Caco-2 (cell line): ENCODE results near the gene PLAAT3. TPM values are rescaled to one million over a fixed set of nuclear protein-coding genes. Genes with fewer than 3 reads are reported as not detected.
"Not testable (repeated sequence)": the region's sequence is repeated elsewhere in the genome, so short reads cannot be mapped to it uniquely, and the experiment has no call there.

Source experiments
- BruUV-seq: library from RNA; stranded (reverse); fragments of 400-500 nt; replicated peaks from 2 replicates; lab custom pipeline; 2021; lab: Mats Ljungman, UMichigan
- CTCF ChIA-PET: fragments of 300-600 bp; sonication (Branson Sonifier 250); formaldehyde crosslinking; loops from one replicate; lab custom pipeline; 2022; ENCODE audit warnings: antibody characterized with exemption; lab: Charles Lee
- POLR2A ChIA-PET: fragments of 300-600 bp; sonication (Branson Sonifier 250); formaldehyde crosslinking; loops from one replicate; lab custom pipeline; 2022; ENCODE audit warnings: antibody characterized with exemption; lab: Charles Lee
- DNase-seq, 2 experiments: peaks; one replicate each; pipeline versions ENCODE4 v3.0.0 to v3.0.0-alpha.2; 2020 to 2022
- H3K27me3 ChIP-seq: replicated peaks from 2 replicates; pipeline ENCODE4 v1.6.0; 2011; ENCODE audit warnings: low read length; ENCODE audit not compliant: control insufficient read depth, insufficient read depth
- H3K36me3 ChIP-seq: 2 replicates; pipeline ENCODE4 v1.5.1; 2011; ENCODE audit warnings: low read length; ENCODE audit not compliant: control insufficient read depth, insufficient read depth
- H3K4me1 ChIP-seq: fragments of 250-450 bp; sonication (Bioruptor Pico); 2 replicates; pipeline ENCODE4 v1.5.1; 2020; ENCODE audit warnings: mild to moderate bottlenecking
- H3K4me3 ChIP-seq: 2 replicates; pipeline ENCODE4 v1.5.1; 2011; ENCODE audit warnings: low read depth, mild to moderate bottlenecking, control low read depth, low read length
- H3K9me3 ChIP-seq: fragments of 250-450 bp; sonication (Bioruptor Pico); 2 replicates; pipeline ENCODE4 v1.5.1; 2020; ENCODE audit warnings: mild to moderate bottlenecking, moderate library complexity
- H3K27ac Mint-ChIP-seq: one replicate; pipeline ENCODE4 v1.8.0; 2022; ENCODE audit warnings: mixed read lengths; ENCODE audit not compliant: unreplicated experiment
- H3K27me3 Mint-ChIP-seq: one replicate; pipeline ENCODE4 v1.8.0; 2022; ENCODE audit warnings: mixed read lengths; ENCODE audit not compliant: insufficient read depth, unreplicated experiment
- H3K36me3 Mint-ChIP-seq: one replicate; pipeline ENCODE4 v1.8.0; 2022; ENCODE audit warnings: mild to moderate bottlenecking, mixed read lengths; ENCODE audit not compliant: insufficient read depth, unreplicated experiment
- H3K4me1 Mint-ChIP-seq: one replicate; pipeline ENCODE4 v1.8.0; 2022; ENCODE audit warnings: low read depth, mixed read lengths; ENCODE audit not compliant: unreplicated experiment
- H3K4me3 Mint-ChIP-seq: one replicate; pipeline ENCODE4 v1.8.0; 2022; ENCODE audit warnings: mild to moderate bottlenecking, moderate library complexity, mixed read lengths; ENCODE audit not compliant: unreplicated experiment
- H3K9me3 Mint-ChIP-seq: one replicate; pipeline ENCODE4 v1.8.0; 2022; ENCODE audit warnings: mixed read lengths; ENCODE audit not compliant: unreplicated experiment
- intact Hi-C: fragments of 100-400 bp; cut with micrococcal nuclease; formaldehyde crosslinking; loops from one replicate; pipeline ENCODE4 v1.10.0; 2022; ENCODE audit not compliant: unreplicated experiment
- total RNA-seq: library from RNA; stranded (reverse); gene quantifications from 2 replicates; pipeline ENCODE4 v1.2.3, GENCODE V29; 2022
- TF ChIP-seq, protein P1 (sequence below), 2 experiments: fragments of 200-600 bp in 1 of 2; IDR thresholded peaks; 1 replicate in 1 of 2; 2 replicates in 1 of 2; pipeline versions ENCODE4 v1.5.1 to v1.8.0; 2011 to 2022; ENCODE audit warnings: antibody characterized with exemption in 1 of 2, control low read depth in 1 of 2, inconsistent platforms in 1 of 2, low read depth in 1 of 2, low read length in 1 of 2, mild to moderate bottlenecking in 1 of 2, moderate library complexity in 1 of 2; ENCODE audit not compliant: insufficient read depth in 1 of 2, severe bottlenecking in 1 of 2, unreplicated experiment in 1 of 2

The PLAAT3 gene
- total RNA-seq, 1 experiment from 2014 or later: 57.9 TPM

DNA sequence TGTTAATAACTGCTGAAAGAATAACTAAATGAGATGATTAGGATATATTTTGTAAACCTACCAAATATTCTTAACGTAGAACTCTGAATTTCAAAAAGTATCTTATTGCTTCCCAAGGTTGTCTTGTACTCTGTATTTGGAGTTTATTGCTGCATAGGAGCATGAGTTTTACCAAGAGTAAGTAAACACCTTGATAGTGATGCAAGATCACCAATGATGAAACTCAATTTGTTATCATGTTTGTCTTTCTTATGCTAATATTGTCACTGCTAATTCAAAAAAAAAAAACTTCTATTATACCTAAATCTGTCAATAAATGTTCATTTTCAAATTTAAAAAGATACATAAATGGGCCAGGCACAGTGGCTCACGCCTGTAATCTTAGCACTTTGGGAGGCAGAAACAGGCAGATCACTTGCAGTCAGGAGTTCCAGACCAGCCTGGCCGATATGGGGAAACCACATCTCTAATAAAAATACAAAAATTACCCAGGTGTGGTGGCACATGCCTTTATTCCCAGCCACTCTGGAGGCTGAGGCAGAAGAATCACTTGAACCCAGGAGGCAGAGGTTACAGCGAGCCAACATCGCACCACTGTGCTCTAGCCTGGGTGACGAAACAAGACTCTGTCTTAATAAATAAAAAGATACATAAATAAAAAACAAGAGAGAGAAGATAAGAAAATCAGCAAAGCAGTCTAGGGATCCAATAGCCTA, 27.6 kb downstream of the PLAAT3 start:
- POLR2A ChIA-PET: no interaction called here
- CTCF ChIA-PET: no interaction called here

DNA sequence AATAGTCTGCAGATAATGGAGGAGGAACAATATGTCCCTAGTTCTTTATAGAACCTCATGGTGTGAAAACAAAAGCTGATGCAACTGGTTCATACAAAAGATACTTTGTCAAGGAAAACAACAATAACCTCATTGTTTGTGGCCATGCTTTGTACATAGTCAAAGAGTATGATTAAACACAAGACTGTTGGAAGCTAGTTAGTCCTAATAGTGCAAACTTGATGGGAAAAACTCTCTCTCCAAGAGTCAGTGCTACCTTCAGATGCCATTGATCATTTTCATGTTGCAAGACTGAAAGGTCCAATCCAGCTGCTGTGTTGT, 30.9 kb downstream of the PLAAT3 start:
- H3K36me3 Mint-ChIP-seq: peaks cover 59% of the 10 kb centered on the region
- no peaks in the 10 kb centered on the region for H3K27me3 ChIP-seq
- POLR2A ChIA-PET: no interaction called here
- no peak overlapping the region for H3K27ac Mint-ChIP-seq
- TF ChIP-seq, protein P1, sequence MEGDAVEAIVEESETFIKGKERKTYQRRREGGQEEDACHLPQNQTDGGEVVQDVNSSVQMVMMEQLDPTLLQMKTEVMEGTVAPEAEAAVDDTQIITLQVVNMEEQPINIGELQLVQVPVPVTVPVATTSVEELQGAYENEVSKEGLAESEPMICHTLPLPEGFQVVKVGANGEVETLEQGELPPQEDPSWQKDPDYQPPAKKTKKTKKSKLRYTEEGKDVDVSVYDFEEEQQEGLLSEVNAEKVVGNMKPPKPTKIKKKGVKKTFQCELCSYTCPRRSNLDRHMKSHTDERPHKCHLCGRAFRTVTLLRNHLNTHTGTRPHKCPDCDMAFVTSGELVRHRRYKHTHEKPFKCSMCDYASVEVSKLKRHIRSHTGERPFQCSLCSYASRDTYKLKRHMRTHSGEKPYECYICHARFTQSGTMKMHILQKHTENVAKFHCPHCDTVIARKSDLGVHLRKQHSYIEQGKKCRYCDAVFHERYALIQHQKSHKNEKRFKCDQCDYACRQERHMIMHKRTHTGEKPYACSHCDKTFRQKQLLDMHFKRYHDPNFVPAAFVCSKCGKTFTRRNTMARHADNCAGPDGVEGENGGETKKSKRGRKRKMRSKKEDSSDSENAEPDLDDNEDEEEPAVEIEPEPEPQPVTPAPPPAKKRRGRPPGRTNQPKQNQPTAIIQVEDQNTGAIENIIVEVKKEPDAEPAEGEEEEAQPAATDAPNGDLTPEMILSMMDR (IDR thresholded peaks at IDR 0.05; ENCODE audit: insufficient read depth in 1 of 2, low read depth in 1 of 2, low read length in 1 of 2, severe bottlenecking in 1 of 2, unreplicated experiment in 1 of 2): no peak
- H3K4me3 Mint-ChIP-seq: no peak overlapping the region
- DNase-seq: no peak
- intact Hi-C loops: no loop called here
- H3K27me3 Mint-ChIP-seq: no peaks in the 10 kb centered on the region
- H3K4me3 ChIP-seq: no peak overlapping the region
- 0 out of 2 replicates have a peak, but pooled peaks cover 2% of the 10 kb centered on the region for H3K36me3 ChIP-seq
- BruUV-seq: no TSS peak
- H3K9me3 Mint-ChIP-seq: peaks cover 26% of the 10 kb centered on the region
- CTCF ChIA-PET: interaction anchor here (0.9 kb wide), 1 partner anchor 105 kb away, joined by 3 read pairs; no protein-coding TSS in a partner anchor
- H3K4me1 ChIP-seq: no peaks in the 10 kb centered on the region; the same call in 1 of the 2 replicates
- H3K9me3 ChIP-seq: peaks cover 22% of the 10 kb centered on the region
- no peaks in the 10 kb centered on the region for H3K4me1 Mint-ChIP-seq

More for the DNA sequence above, 27.6 kb downstream of the PLAAT3 start:
- peaks cover 9% of the 10 kb centered on the region for H3K9me3 ChIP-seq
- Mint-ChIP-seq H3K4me3 (no peak overlapping the region), H3K36me3 (peaks cover 37% of the 10 kb centered on the region), H3K27ac (no peak overlapping the region), H3K4me1 (no peaks in the 10 kb centered on the region), H3K27me3 (no peaks in the 10 kb centered on the region), H3K9me3 (peaks cover 11% of the 10 kb centered on the region)
- H3K4me1 ChIP-seq: no peaks in the 10 kb centered on the region; the same call in 1 of the 2 replicates
- no peak overlapping the region for H3K4me3 ChIP-seq
- 0 out of 2 replicates have a peak, but pooled peaks cover 2% of the 10 kb centered on the region for H3K36me3 ChIP-seq
- H3K27me3 ChIP-seq: no peaks in the 10 kb centered on the region
- DNase-seq: no peak
- intact Hi-C loops: no loop called here
- TF ChIP-seq, protein P1 (IDR thresholded peaks at IDR 0.05; ENCODE audit: insufficient read depth in 1 of 2, low read depth in 1 of 2, low read length in 1 of 2, severe bottlenecking in 1 of 2, unreplicated experiment in 1 of 2): no peak
- no TSS peak for BruUV-seq

DNA sequence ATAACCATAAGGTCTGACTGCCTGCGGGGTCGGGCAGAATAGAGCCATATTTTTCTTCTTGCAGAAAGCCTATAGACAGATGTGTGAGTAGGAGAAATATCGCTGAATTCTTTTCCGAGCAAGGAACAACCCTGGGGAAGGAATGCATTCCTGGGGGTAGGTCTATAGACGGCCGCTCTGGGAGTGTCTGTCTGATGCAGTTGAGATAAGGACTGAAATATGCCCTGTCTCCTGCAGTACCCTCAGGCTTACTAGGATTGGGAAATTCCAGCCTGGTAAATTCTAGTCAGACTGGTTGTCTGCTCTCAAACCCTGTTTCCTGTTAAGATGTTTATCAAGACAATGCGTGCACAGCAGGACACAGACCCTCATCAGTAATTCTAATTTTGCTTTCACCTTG, 33.0 kb downstream of the PLAAT3 start:
- peak; percentile 70 to 71 for DNase-seq
- H3K4me3 ChIP-seq: not testable (repeated sequence)

DNA sequence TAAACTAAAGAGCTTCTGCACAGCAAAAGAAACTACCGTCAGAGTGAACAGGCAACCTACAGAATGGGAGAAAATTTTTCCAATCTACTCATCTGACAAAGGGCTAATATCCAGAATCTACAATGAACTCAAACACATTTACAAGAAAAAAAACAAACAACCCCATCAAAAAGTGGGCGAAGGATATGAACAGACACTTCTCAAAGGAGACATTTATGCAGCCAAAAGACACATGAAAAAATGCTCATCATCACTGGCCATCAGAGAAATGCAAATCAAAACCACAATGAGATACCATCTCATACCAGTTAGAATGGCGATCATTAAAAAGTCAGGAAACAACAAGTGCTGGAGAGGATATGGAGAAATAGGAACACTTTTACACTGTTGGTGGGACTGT, 35.4 kb downstream of the PLAAT3 start:
- POLR2A ChIA-PET, H3K27ac Mint-ChIP-seq, H3K4me3 ChIP-seq, DNase-seq, CTCF ChIA-PET, H3K27me3 ChIP-seq, BruUV-seq, H3K4me3 Mint-ChIP-seq, intact Hi-C loops, H3K27me3 Mint-ChIP-seq, H3K36me3 ChIP-seq: not testable (repeated sequence)
- peaks cover 23% of the 10 kb centered on the region for H3K4me1 Mint-ChIP-seq
- Histone ChIP-seq H3K9me3 (peaks cover 22% of the 10 kb centered on the region), H3K4me1 (peaks cover 20% of the 10 kb centered on the region)
- H3K9me3 Mint-ChIP-seq: peaks cover 32% of the 10 kb centered on the region
- peaks cover 67% of the 10 kb centered on the region for H3K36me3 Mint-ChIP-seq

More for the DNA sequence above, 33.0 kb downstream of the PLAAT3 start:
- H3K36me3 ChIP-seq, H3K27me3 Mint-ChIP-seq, CTCF ChIA-PET, H3K4me1 Mint-ChIP-seq, intact Hi-C loops, POLR2A ChIA-PET, H3K27me3 ChIP-seq, H3K4me1 ChIP-seq, H3K4me3 Mint-ChIP-seq, BruUV-seq: not testable (repeated sequence)
- H3K9me3 Mint-ChIP-seq: peaks cover 32% of the 10 kb centered on the region
- H3K9me3 ChIP-seq: peaks cover 22% of the 10 kb centered on the region
- peaks cover 68% of the 10 kb centered on the region for H3K36me3 Mint-ChIP-seq
- H3K27ac Mint-ChIP-seq: peak overlapping the region; percentile 42
